ENCODE measurements around the gene EPAS1. TPM values are rescaled to one million over a fixed set of nuclear protein-coding genes. Genes with fewer than 3 reads are reported as not detected.
"Not testable (repeated sequence)": the region's sequence is repeated elsewhere in the genome, so short reads cannot be mapped to it uniquely, and the experiment has no call there.

Gene EPAS1
- total and polyA plus RNA-seq, 12 donors, result 112 to 415 (median 201) TPM

- no peak overlapping the region for H3K4me3 ChIP-seq
- H3K36me3 ChIP-seq, result no peaks in the 10 kb centered on the region
- DNase-seq, result no peak
- no peak overlapping the region for H3K27ac ChIP-seq
- 73 to 74% methylated on average over 9 of the region's 9 CpGs for WGBS, 2 donors
- no peak for ATAC-seq
- H3K4me1 ChIP-seq, result peaks cover 0 to 3% (median 0%) of the 10 kb centered on the region in 9 donors
- no peaks in the 10 kb centered on the region for H3K9me3 ChIP-seq
- intact Hi-C loops (cut with DNase I), result no loop called here
- no peaks in the 10 kb centered on the region for H3K27me3 ChIP-seq
- TF ChIP-seq CTCF (IDR thresholded peaks at IDR 0.05), result no peak
Observed at GRCh38 chr2:46394649-46395510, 97.7 kb downstream of the EPAS1 start.

- ATAC-seq; DNase-seq; intact Hi-C loops (cut with DNase I): not testable (repeated sequence)
Observed at GRCh38 chr2:46395730-46396129, 98.5 kb downstream of the EPAS1 start.

GRCh38 chr2:46400016-46400415 lies 102.8 kb downstream of the EPAS1 start:
- intact Hi-C loops (cut with DNase I), result no loop called here
- 57 to 75% methylated on average over 1 of the region's 1 CpG for WGBS, 2 donors

More at GRCh38 chr2:46395730-46396129, 98.5 kb downstream of the EPAS1 start:
- WGBS, 2 donors, result 93 to 94% methylated on average over 1 of the region's 1 CpG
- not testable (repeated sequence) for H3K36me3 ChIP-seq, H3K27me3 ChIP-seq, H3K4me1 ChIP-seq, H3K27ac ChIP-seq, H3K4me3 ChIP-seq, H3K9me3 ChIP-seq

GRCh38 chr2:46402874-46403273 lies 105.7 kb downstream of the EPAS1 start:
- 98% methylated on average over 6 of the region's 6 CpGs for WGBS, 2 donors
- no peak for TF ChIP-seq CTCF (IDR thresholded peaks at IDR 0.05)
- Histone ChIP-seq H3K36me3 (no peaks in the 10 kb centered on the region), H3K9me3 (no peaks in the 10 kb centered on the region), H3K4me3 (no peak overlapping the region), H3K27ac (no peak overlapping the region), H3K27me3 (no peaks in the 10 kb centered on the region), H3K4me1 (no peaks in the 10 kb centered on the region)
- intact Hi-C loops (cut with DNase I), result no loop called here
- DNase-seq (no peak), ATAC-seq (no peak)

More at GRCh38 chr2:46400016-46400415, 102.8 kb downstream of the EPAS1 start:
- no peaks in the 10 kb centered on the region for H3K36me3 ChIP-seq
- H3K27me3 ChIP-seq, result no peaks in the 10 kb centered on the region
- H3K9me3 ChIP-seq, result no peaks in the 10 kb centered on the region
- no peaks in the 10 kb centered on the region for H3K4me1 ChIP-seq
- no peak overlapping the region for H3K4me3 ChIP-seq
- no peak overlapping the region for H3K27ac ChIP-seq
- DNase-seq (no peak), ATAC-seq (no peak)
- no peak for TF ChIP-seq CTCF (IDR thresholded peaks at IDR 0.05)

GRCh38 chr2:46404181-46404759 lies 107.1 kb downstream of the EPAS1 start:
- Histone ChIP-seq H3K9me3 (no peaks in the 10 kb centered on the region), H3K36me3 (no peaks in the 10 kb centered on the region), H3K4me3 (no peak overlapping the region), H3K4me1 (peaks cover 0 to 8% (median under 1%) of the 10 kb centered on the region in 9 donors), H3K27me3 (no peaks in the 10 kb centered on the region), H3K27ac (no peak overlapping the region)
- DNase-seq (no peak), ATAC-seq (no peak)
- no peak for TF ChIP-seq CTCF (IDR thresholded peaks at IDR 0.05)
- intact Hi-C loops (cut with DNase I), result no loop called here
- WGBS, 2 donors, result 93 to 95% methylated on average over 8 of the region's 8 CpGs

Data from heart right ventricle (tissue), 16 donors.